ENCODE data around the gene SPON1.
"Not testable (repeated sequence)": the region's sequence is repeated elsewhere in the genome, so short reads cannot be mapped to it uniquely, and the experiment has no call there.

The SPON1 gene

GRCh38 chr11:14089690-14090462 is 127.4 kb downstream of the SPON1 start:
- peak; percentile 31 for DNase-seq (ENCODE audit: low read depth)

GRCh38 chr11:14090631-14091030 is 128.1 kb downstream of the SPON1 start:
- DNase-seq (ENCODE audit: low read depth) = not testable (repeated sequence)

- DNase-seq (ENCODE audit: low read depth) = no peak
These were observed 130.5 kb downstream of the SPON1 start for GRCh38 chr11:14093065-14093464.

- no peak for DNase-seq (ENCODE audit: low read depth)
These were observed 132.0 kb downstream of the SPON1 start for GRCh38 chr11:14094481-14095037.

- no peak for DNase-seq (ENCODE audit: low read depth)
These were observed 133.4 kb downstream of the SPON1 start for GRCh38 chr11:14095882-14096281.

- DNase-seq (ENCODE audit: low read depth) = no peak
These were observed 134.1 kb downstream of the SPON1 start for GRCh38 chr11:14096606-14097005.

GRCh38 chr11:14101388-14101787 is 138.9 kb downstream of the SPON1 start:
- DNase-seq (ENCODE audit: low read depth) = no peak

- no peak for DNase-seq (ENCODE audit: low read depth)
These were observed 140.2 kb downstream of the SPON1 start for GRCh38 chr11:14102766-14103165.

- no peak for DNase-seq (ENCODE audit: low read depth)
These were observed 142.9 kb downstream of the SPON1 start for GRCh38 chr11:14105446-14105845.

- no peak for DNase-seq (ENCODE audit: low read depth)
These were observed 144.0 kb downstream of the SPON1 start for GRCh38 chr11:14106303-14107049.

- no peak for DNase-seq (ENCODE audit: low read depth)
These were observed 144.5 kb downstream of the SPON1 start for GRCh38 chr11:14107050-14107430.

- DNase-seq (ENCODE audit: low read depth) = no peak
These were observed 147.2 kb downstream of the SPON1 start for GRCh38 chr11:14109742-14110141.

GRCh38 chr11:14110629-14111028 is 148.1 kb downstream of the SPON1 start:
- DNase-seq (ENCODE audit: low read depth) = no peak

- no peak for DNase-seq (ENCODE audit: low read depth)
These were observed 149.0 kb downstream of the SPON1 start for GRCh38 chr11:14111496-14111895.

GRCh38 chr11:14112721-14113120 is 150.2 kb downstream of the SPON1 start:
- no peak for DNase-seq (ENCODE audit: low read depth)

GRCh38 chr11:14114269-14114668 is 151.7 kb downstream of the SPON1 start:
- DNase-seq (ENCODE audit: low read depth) = no peak

- no peak for DNase-seq (ENCODE audit: low read depth)
These were observed 152.3 kb downstream of the SPON1 start for GRCh38 chr11:14114786-14115185.

- no peak for DNase-seq (ENCODE audit: low read depth)
These were observed 155.1 kb downstream of the SPON1 start for GRCh38 chr11:14117632-14118031.

GRCh38 chr11:14118072-14118471 is 155.5 kb downstream of the SPON1 start:
- DNase-seq (ENCODE audit: low read depth) = no peak

GRCh38 chr11:14119357-14119756 is 156.8 kb downstream of the SPON1 start:
- no peak for DNase-seq (ENCODE audit: low read depth)

GRCh38 chr11:14124350-14124749 is 161.8 kb downstream of the SPON1 start:
- no peak for DNase-seq (ENCODE audit: low read depth)

GRCh38 chr11:14124886-14125285 is 162.4 kb downstream of the SPON1 start:
- no peak for DNase-seq (ENCODE audit: low read depth)

GRCh38 chr11:14125529-14125928 is 163.0 kb downstream of the SPON1 start:
- DNase-seq (ENCODE audit: low read depth) = no peak

All from amniotic epithelial cell (primary cell).